Caco-2 (cell line): ENCODE results near the gene SIN3B. TPM values are rescaled to one million over a fixed set of nuclear protein-coding genes. Genes with fewer than 3 reads are reported as not detected.

Experiments used
- BruUV-seq: library from RNA; stranded (reverse); fragments of 400-500 nt; replicated peaks from 2 replicates; lab custom pipeline; 2021; lab: Mats Ljungman, UMichigan
- CTCF ChIA-PET: fragments of 300-600 bp; sonication (Branson Sonifier 250); formaldehyde crosslinking; loops from one replicate; lab custom pipeline; 2022; ENCODE audit warnings: antibody characterized with exemption; lab: Charles Lee
- POLR2A ChIA-PET: fragments of 300-600 bp; sonication (Branson Sonifier 250); formaldehyde crosslinking; loops from one replicate; lab custom pipeline; 2022; ENCODE audit warnings: antibody characterized with exemption; lab: Charles Lee
- DNase-seq, 2 experiments: peaks; one replicate each; pipeline versions ENCODE4 v3.0.0 to v3.0.0-alpha.2; 2020 to 2022
- H3K27me3 ChIP-seq: replicated peaks from 2 replicates; pipeline ENCODE4 v1.6.0; 2011; ENCODE audit warnings: low read length; ENCODE audit not compliant: control insufficient read depth, insufficient read depth
- H3K36me3 ChIP-seq: 2 replicates; pipeline ENCODE4 v1.5.1; 2011; ENCODE audit warnings: low read length; ENCODE audit not compliant: control insufficient read depth, insufficient read depth
- H3K4me1 ChIP-seq: fragments of 250-450 bp; sonication (Bioruptor Pico); 2 replicates; pipeline ENCODE4 v1.5.1; 2020; ENCODE audit warnings: mild to moderate bottlenecking
- H3K4me3 ChIP-seq: 2 replicates; pipeline ENCODE4 v1.5.1; 2011; ENCODE audit warnings: low read depth, mild to moderate bottlenecking, control low read depth, low read length
- H3K9me3 ChIP-seq: fragments of 250-450 bp; sonication (Bioruptor Pico); 2 replicates; pipeline ENCODE4 v1.5.1; 2020; ENCODE audit warnings: mild to moderate bottlenecking, moderate library complexity
- H3K27ac Mint-ChIP-seq: one replicate; pipeline ENCODE4 v1.8.0; 2022; ENCODE audit warnings: mixed read lengths; ENCODE audit not compliant: unreplicated experiment
- H3K27me3 Mint-ChIP-seq: one replicate; pipeline ENCODE4 v1.8.0; 2022; ENCODE audit warnings: mixed read lengths; ENCODE audit not compliant: insufficient read depth, unreplicated experiment
- H3K36me3 Mint-ChIP-seq: one replicate; pipeline ENCODE4 v1.8.0; 2022; ENCODE audit warnings: mild to moderate bottlenecking, mixed read lengths; ENCODE audit not compliant: insufficient read depth, unreplicated experiment
- H3K4me1 Mint-ChIP-seq: one replicate; pipeline ENCODE4 v1.8.0; 2022; ENCODE audit warnings: low read depth, mixed read lengths; ENCODE audit not compliant: unreplicated experiment
- H3K4me3 Mint-ChIP-seq: one replicate; pipeline ENCODE4 v1.8.0; 2022; ENCODE audit warnings: mild to moderate bottlenecking, moderate library complexity, mixed read lengths; ENCODE audit not compliant: unreplicated experiment
- H3K9me3 Mint-ChIP-seq: one replicate; pipeline ENCODE4 v1.8.0; 2022; ENCODE audit warnings: mixed read lengths; ENCODE audit not compliant: unreplicated experiment
- CTCF ChIP-seq, 2 experiments: fragments of 200-600 bp in 1 of 2; IDR thresholded peaks; 1 replicate in 1 of 2; 2 replicates in 1 of 2; pipeline versions ENCODE4 v1.5.1 to v1.8.0; 2011 to 2022; ENCODE audit warnings: antibody characterized with exemption in 1 of 2, control low read depth in 1 of 2, inconsistent platforms in 1 of 2, low read depth in 1 of 2, low read length in 1 of 2, mild to moderate bottlenecking in 1 of 2, moderate library complexity in 1 of 2; ENCODE audit not compliant: insufficient read depth in 1 of 2, severe bottlenecking in 1 of 2, unreplicated experiment in 1 of 2
- intact Hi-C: fragments of 100-400 bp; cut with micrococcal nuclease; formaldehyde crosslinking; loops from one replicate; pipeline ENCODE4 v1.10.0; 2022; ENCODE audit not compliant: unreplicated experiment
- total RNA-seq: library from RNA; stranded (reverse); gene quantifications from 2 replicates; pipeline ENCODE4 v1.2.3, GENCODE V29; 2022

SIN3B gene
- total RNA-seq, 1 experiment from 2014 or later, result 56.9 TPM

GRCh38 chr19:16885166-16885565 lies 56.0 kb downstream of the SIN3B start:
- TF ChIP-seq CTCF (IDR thresholded peaks at IDR 0.05; ENCODE audit: insufficient read depth in 1 of 2, low read depth in 1 of 2, low read length in 1 of 2, severe bottlenecking in 1 of 2, unreplicated experiment in 1 of 2), result no peak
- Mint-ChIP-seq H3K36me3 (peaks cover 9% of the 10 kb centered on the region), H3K27ac (no peak overlapping the region), H3K27me3 (no peaks in the 10 kb centered on the region), H3K4me3 (no peak overlapping the region), H3K4me1 (no peaks in the 10 kb centered on the region), H3K9me3 (peaks cover 18% of the 10 kb centered on the region)
- BruUV-seq, result no TSS peak
- intact Hi-C loops, result no loop called here
- Histone ChIP-seq H3K4me3 (no peak overlapping the region), H3K4me1 (no peaks in the 10 kb centered on the region), H3K27me3 (no peaks in the 10 kb centered on the region), H3K36me3 (no peaks in the 10 kb centered on the region), H3K9me3 (peaks cover 17% of the 10 kb centered on the region)
- no peak for DNase-seq
- ChIA-PET CTCF (no interaction called here), POLR2A (no interaction called here)

GRCh38 chr19:16886305-16886880 lies 57.2 kb downstream of the SIN3B start:
- POLR2A ChIA-PET, result no interaction called here
- H3K9me3 ChIP-seq, result peaks cover 12% of the 10 kb centered on the region

More at GRCh38 chr19:16886305-16886880, 57.2 kb downstream of the SIN3B start:
- Histone ChIP-seq H3K4me3 (no peak overlapping the region), H3K4me1 (no peaks in the 10 kb centered on the region), H3K36me3 (no peaks in the 10 kb centered on the region), H3K27me3 (no peaks in the 10 kb centered on the region)
- no peak for TF ChIP-seq CTCF (IDR thresholded peaks at IDR 0.05; ENCODE audit: insufficient read depth in 1 of 2, low read depth in 1 of 2, low read length in 1 of 2, severe bottlenecking in 1 of 2, unreplicated experiment in 1 of 2)
- Mint-ChIP-seq H3K9me3 (peaks cover 11% of the 10 kb centered on the region), H3K36me3 (no peaks in the 10 kb centered on the region), H3K27me3 (no peaks in the 10 kb centered on the region), H3K27ac (no peak overlapping the region), H3K4me1 (no peaks in the 10 kb centered on the region), H3K4me3 (no peak overlapping the region)
- peak; percentile 34 to 57 for DNase-seq
- BruUV-seq, result no TSS peak
- intact Hi-C loops, result no loop called here
- CTCF ChIA-PET, result interaction anchor here (0.5 kb wide), 1 partner anchor 83 kb away, joined by 3 read pairs; no protein-coding TSS in a partner anchor
